ENCODE data around the gene PPM1H. TPM values are rescaled to one million over a fixed set of nuclear protein-coding genes. Genes with fewer than 3 reads are reported as not detected.

Gene PPM1H
- total and polyA plus RNA-seq, 4 donors: 2.3 to 7.2 (median 4.1) TPM

- H3K36me3 ChIP-seq (ENCODE audit: control insufficient read depth in 4 of 4, insufficient read depth in 3 of 4, low read depth in 1 of 4, low read length in 3 of 4): no peaks in the 10 kb centered on the region
- H3K9ac ChIP-seq (ENCODE audit: low read depth in 1 of 2, low read length in 2 of 2): no peak overlapping the region
- H3K9me3 ChIP-seq (ENCODE audit: control insufficient read depth in 4 of 4, low read length in 3 of 4): no peaks in the 10 kb centered on the region
- H3K4me1 ChIP-seq (ENCODE audit: control insufficient read depth in 4 of 4, insufficient read depth in 4 of 4, low read length in 3 of 4): peaks cover 0 to under 1% (median 0%) of the 10 kb centered on the region in 4 donors
- 88% methylated on average over 2 of the region's 2 CpGs for WGBS
- H3K4me3 ChIP-seq (ENCODE audit: low read depth in 1 of 3, low read length in 3 of 3): no peak overlapping the region
- no peak for DNase-seq (ENCODE audit: low spot score)
- no peak overlapping the region for H3K27ac ChIP-seq (ENCODE audit: low read depth in 1 of 2, low read length in 2 of 2)
- no peaks in the 10 kb centered on the region for H3K27me3 ChIP-seq (ENCODE audit: control insufficient read depth in 4 of 4, insufficient read depth in 4 of 4, low read length in 3 of 4)
- TF ChIP-seq CTCF (IDR thresholded peaks at IDR 0.05; ENCODE audit: low read depth, low read length, missing input control): no peak
These were observed 316.0 kb downstream of the PPM1H start for GRCh38 chr12:62618930-62619329.

- Histone ChIP-seq H3K36me3 (ENCODE audit: control insufficient read depth in 4 of 4, insufficient read depth in 3 of 4, low read depth in 1 of 4, low read length in 3 of 4) (no peaks in the 10 kb centered on the region), H3K9ac (ENCODE audit: low read depth in 1 of 2, low read length in 2 of 2) (no peak overlapping the region), H3K9me3 (ENCODE audit: control insufficient read depth in 4 of 4, low read length in 3 of 4) (no peaks in the 10 kb centered on the region), H3K27ac (ENCODE audit: low read depth in 1 of 2, low read length in 2 of 2) (no peak overlapping the region), H3K4me1 (ENCODE audit: control insufficient read depth in 4 of 4, insufficient read depth in 4 of 4, low read length in 3 of 4) (no peaks in the 10 kb centered on the region), H3K27me3 (ENCODE audit: control insufficient read depth in 4 of 4, insufficient read depth in 4 of 4, low read length in 3 of 4) (no peaks in the 10 kb centered on the region), H3K4me3 (ENCODE audit: low read depth in 1 of 3, low read length in 3 of 3) (no peak overlapping the region)
- DNase-seq (ENCODE audit: low spot score): no peak
- TF ChIP-seq HNF4G (IDR thresholded peaks at IDR 0.05): no peak
- TF ChIP-seq FOXA1 (IDR thresholded peaks at IDR 0.05): no peak
- TF ChIP-seq CTCF (IDR thresholded peaks at IDR 0.05; ENCODE audit: low read depth, low read length, missing input control): no peak
- TF ChIP-seq ZBTB33 (IDR thresholded peaks at IDR 0.05): no peak
- TF ChIP-seq HNF4A (conservative IDR thresholded peaks at IDR 0.05): no peak
- no peak for TF ChIP-seq REST (IDR thresholded peaks at IDR 0.05)
- TF ChIP-seq EGR1 (IDR thresholded peaks at IDR 0.05; ENCODE audit: low read depth in 2 of 2): no peak
- no peak for TF ChIP-seq GABPA (IDR thresholded peaks at IDR 0.05 in 1 of 2, conservative IDR thresholded peaks at IDR 0.05 in 1 of 2)
- TF ChIP-seq NR2F2 (IDR thresholded peaks at IDR 0.05): no peak
- no peak for TF ChIP-seq RAD21 (IDR thresholded peaks at IDR 0.05)
- no peak for TF ChIP-seq FOXA2 (IDR thresholded peaks at IDR 0.05)
- TF ChIP-seq RXRA (IDR thresholded peaks at IDR 0.05): no peak
- TF ChIP-seq ATF3 (IDR thresholded peaks at IDR 0.05): no peak
- no peak for TF ChIP-seq SP1 (IDR thresholded peaks at IDR 0.05)
- no peak for TF ChIP-seq MAX (IDR thresholded peaks at IDR 0.05)
- no peak for TF ChIP-seq YY1 (IDR thresholded peaks at IDR 0.05)
- no peak for TF ChIP-seq TAF1 (conservative IDR thresholded peaks at IDR 0.05)
- no peak for TF ChIP-seq JUND (IDR thresholded peaks at IDR 0.05)
These were observed 316.6 kb downstream of the PPM1H start for GRCh38 chr12:62618319-62618718.

Measured in liver (tissue), 9 donors.